ENCODE results near the gene SLC6A3.
"Not testable (repeated sequence)": the region's sequence is repeated elsewhere in the genome, so short reads cannot be mapped to it uniquely, and the experiment has no call there.

Gene SLC6A3

GRCh38 chr5:1429496-1429895, 15.7 kb downstream of the SLC6A3 start:
- TF ChIP-seq CTCF (conservative IDR thresholded peaks at IDR 0.05) (no peak), ZFX (IDR thresholded peaks at IDR 0.05) (no peak)
- no peak overlapping the region for H3K27ac ChIP-seq

GRCh38 chr5:1429066-1429465, 16.2 kb downstream of the SLC6A3 start:
- TF ChIP-seq ZFX (IDR thresholded peaks at IDR 0.05) (no peak), CTCF (conservative IDR thresholded peaks at IDR 0.05) (no peak)
- H3K27ac ChIP-seq, result no peak overlapping the region

GRCh38 chr5:1428107-1428506, 17.1 kb downstream of the SLC6A3 start:
- TF ChIP-seq CTCF (conservative IDR thresholded peaks at IDR 0.05), result no peak
- no peak for TF ChIP-seq ZFX (IDR thresholded peaks at IDR 0.05)
- no peak overlapping the region for H3K27ac ChIP-seq

DNA sequence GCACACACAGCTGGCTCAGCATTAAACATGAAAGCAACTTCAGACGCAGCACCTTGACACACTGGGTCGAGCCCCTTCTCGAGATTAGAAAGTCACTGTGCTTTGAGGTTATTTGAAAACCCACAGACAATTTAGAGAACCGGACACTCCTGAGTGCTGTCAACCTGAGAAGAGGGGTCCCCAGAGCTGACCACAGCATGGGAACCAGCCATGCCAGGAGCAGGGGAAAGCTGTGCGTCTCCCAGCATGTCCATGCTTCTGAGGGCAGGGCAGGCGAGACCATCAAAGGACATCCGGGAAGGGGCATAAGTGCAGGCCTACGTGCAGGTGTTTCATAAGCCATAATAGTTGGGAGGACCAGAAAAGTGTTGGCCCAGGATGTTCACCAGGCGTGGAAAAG, 20.5 kb downstream of the SLC6A3 start:
- no peak overlapping the region for H3K27ac ChIP-seq
- no peak for TF ChIP-seq ZFX (IDR thresholded peaks at IDR 0.05)

- TF ChIP-seq ZFX (IDR thresholded peaks at IDR 0.05) (no peak), CTCF (conservative IDR thresholded peaks at IDR 0.05) (no peak)
- H3K27ac ChIP-seq, result no peak overlapping the region
Measured at GRCh38 chr5:1423901-1424603, 21.2 kb downstream of the SLC6A3 start.

DNA sequence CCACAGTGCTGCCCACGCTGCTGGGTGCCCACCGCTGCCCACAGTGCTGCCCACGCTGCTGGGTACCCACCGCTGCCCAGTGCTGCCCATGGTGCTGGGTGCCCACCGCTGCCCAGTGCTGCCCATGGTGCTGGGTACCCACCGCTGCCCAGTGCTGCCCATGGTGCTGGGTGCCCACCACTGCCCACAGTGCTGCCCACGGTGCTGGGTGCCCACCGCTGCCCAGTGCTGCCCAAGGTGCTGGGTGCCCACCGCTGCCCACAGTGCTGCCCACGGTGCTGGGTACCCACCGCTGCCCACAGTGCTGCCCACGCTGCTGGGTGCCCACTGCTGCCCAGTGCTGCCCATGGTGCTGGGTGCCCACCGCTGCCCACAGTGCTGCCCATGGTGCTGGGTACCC, 22.7 kb downstream of the SLC6A3 start:
- H3K27ac ChIP-seq, result not testable (repeated sequence)

GRCh38 chr5:1421521-1422341, 23.5 kb downstream of the SLC6A3 start:
- TF ChIP-seq CTCF (conservative IDR thresholded peaks at IDR 0.05), result no peak
- TF ChIP-seq ZFX (IDR thresholded peaks at IDR 0.05), result no peak
- no peak overlapping the region for H3K27ac ChIP-seq

DNA sequence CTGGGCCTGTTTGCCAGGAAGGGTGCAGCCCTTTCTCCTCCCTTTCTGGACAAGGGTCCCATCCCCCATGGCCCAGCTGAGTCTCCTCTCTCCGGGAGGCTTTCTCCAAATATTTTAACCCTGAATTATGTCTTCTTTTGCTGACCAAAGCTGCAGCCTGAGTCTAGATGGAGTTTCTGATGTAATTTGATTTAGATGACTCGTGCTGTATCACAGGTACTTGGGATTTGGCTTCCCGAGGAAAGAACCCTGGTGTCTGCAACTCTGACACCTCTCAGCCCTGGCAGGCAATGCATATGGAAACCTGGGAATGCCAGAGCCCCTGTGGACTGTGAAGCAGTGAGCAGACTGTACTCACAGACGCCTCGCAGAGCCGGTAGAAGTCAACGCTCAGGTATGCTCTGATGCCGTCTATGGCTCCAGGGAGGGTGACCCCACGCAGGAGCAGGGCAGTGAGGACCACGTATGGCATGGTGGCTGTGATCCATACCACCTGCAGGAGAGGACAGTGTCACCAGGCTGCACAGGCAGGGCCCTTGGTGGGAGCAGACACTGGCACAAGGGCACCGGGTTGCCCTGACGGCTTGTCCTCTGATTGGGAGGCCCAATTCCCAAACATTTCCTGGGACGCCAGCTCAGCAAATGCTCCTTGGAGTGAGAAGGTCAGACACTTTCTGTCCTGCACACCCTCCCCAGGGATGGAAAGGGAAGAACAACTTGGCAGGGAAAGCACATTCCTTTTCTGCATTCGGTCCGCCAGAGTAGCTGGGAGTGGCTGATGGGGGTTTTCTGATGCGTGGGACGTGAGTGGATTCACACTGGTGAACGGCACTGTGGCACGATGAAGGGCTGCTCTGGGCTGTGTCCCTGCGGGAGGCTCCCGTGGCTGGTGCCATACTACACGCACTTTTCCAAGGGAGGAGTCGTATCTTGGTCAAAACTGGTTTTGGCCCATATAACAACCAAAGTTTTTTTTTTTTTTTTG, 24.7 kb downstream of the SLC6A3 start:
- TF ChIP-seq CTCF (conservative IDR thresholded peaks at IDR 0.05) (no peak), ZFX (IDR thresholded peaks at IDR 0.05) (no peak)
- no peak overlapping the region for H3K27ac ChIP-seq

Data from C4-2B (cell line).